Measurements from ENCODE around the gene NKTR. TPM values are rescaled to one million over a fixed set of nuclear protein-coding genes. Genes with fewer than 3 reads are reported as not detected.

The NKTR gene
- total RNA-seq, 1 donor from 2014 or later, result 50.0 TPM

DNA sequence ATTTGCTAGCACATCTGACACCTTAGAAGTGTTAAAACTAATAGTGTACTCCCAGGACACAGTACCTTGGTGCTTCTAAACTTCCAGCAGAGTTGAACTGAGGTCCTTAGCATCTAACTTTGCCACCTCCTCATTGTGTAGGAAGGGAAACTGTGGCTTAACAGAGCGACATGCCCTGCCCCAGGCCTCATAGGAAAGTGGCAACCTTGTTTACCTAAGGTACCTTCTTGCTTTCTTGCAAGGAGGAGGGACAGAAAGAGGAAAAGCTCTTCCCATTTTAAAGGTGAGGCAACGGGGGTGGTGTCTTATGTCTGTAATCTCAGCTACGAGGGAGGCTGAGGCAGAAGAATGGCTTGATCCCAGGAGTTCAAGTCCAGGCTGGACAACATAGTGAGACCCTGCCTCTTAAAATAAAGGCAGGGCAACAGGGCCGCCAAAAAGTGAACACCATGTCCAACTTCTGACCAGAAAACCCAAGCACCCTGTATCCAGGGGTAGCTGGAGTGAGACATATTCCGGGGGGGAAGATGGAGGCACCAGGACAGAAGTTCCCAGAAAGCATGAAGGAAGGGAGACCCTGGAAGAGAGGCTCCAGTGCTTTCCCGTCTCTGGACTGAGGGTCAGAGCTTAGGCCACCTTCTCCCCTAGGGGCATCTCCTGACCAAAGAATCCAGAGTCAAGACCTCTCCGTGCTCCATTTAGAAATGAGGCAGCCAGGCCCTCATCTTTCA, 84.3 kb downstream of the NKTR start:
- TF ChIP-seq, protein P1, sequence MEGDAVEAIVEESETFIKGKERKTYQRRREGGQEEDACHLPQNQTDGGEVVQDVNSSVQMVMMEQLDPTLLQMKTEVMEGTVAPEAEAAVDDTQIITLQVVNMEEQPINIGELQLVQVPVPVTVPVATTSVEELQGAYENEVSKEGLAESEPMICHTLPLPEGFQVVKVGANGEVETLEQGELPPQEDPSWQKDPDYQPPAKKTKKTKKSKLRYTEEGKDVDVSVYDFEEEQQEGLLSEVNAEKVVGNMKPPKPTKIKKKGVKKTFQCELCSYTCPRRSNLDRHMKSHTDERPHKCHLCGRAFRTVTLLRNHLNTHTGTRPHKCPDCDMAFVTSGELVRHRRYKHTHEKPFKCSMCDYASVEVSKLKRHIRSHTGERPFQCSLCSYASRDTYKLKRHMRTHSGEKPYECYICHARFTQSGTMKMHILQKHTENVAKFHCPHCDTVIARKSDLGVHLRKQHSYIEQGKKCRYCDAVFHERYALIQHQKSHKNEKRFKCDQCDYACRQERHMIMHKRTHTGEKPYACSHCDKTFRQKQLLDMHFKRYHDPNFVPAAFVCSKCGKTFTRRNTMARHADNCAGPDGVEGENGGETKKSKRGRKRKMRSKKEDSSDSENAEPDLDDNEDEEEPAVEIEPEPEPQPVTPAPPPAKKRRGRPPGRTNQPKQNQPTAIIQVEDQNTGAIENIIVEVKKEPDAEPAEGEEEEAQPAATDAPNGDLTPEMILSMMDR (IDR thresholded peaks at IDR 0.05), result no peak
- Mint-ChIP-seq H3K27ac (ENCODE audit: unreplicated experiment) (no peak overlapping the region), H3K36me3 (ENCODE audit: low read depth) (no peaks in the 10 kb centered on the region), H3K4me1 (ENCODE audit: low read depth) (peaks cover 18% of the 10 kb centered on the region), H3K4me3 (ENCODE audit: unreplicated experiment) (no peak overlapping the region), H3K27me3 (ENCODE audit: low read depth) (peaks cover 12% of the 10 kb centered on the region), H3K9me3 (ENCODE audit: low read depth) (no peaks in the 10 kb centered on the region)
- DNase-seq (ENCODE audit: low spot score), result peak; percentile 46

DNA sequence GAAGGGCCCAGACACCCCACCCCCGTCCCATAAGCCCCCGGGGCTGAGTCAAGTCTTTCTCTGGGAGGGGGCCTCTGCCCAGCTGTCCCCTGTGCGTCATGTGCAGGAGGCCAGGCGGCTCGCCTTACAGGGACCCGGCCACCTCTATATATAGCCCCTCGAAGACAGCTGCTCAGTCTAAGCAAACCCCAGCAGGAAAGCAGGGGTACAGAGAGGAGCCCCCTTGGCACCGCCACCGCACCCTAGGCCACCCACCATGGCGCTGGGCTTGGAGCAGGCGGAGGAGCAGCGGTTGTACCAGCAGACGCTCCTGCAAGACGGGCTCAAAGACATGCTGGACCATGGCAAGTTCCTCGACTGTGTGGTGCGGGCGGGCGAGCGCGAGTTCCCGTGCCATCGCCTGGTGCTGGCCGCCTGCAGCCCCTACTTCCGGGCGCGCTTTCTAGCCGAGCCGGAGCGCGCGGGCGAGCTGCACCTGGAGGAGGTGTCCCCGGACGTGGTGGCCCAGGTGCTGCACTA, 84.9 kb downstream of the NKTR start, which contains the start of gene KLHL40:
TSS of gene KLHL40 (plus strand) at position 175 of the 519 bp plus-strand sequence. CDS start at position 257, 82 bp downstream.
- Mint-ChIP-seq H3K4me3 (ENCODE audit: unreplicated experiment) (no peak within 1 kb of the TSS), H3K27me3 (ENCODE audit: low read depth) (peaks cover 18% of the 10 kb centered on the region), H3K9me3 (ENCODE audit: low read depth) (no peaks in the 10 kb centered on the region), H3K27ac (ENCODE audit: unreplicated experiment) (peak within 1 kb of the TSS; percentile 41), H3K36me3 (ENCODE audit: low read depth) (no peaks in the 10 kb centered on the region), H3K4me1 (ENCODE audit: low read depth) (peaks cover 18% of the 10 kb centered on the region)
- TF ChIP-seq, protein P1 (IDR thresholded peaks at IDR 0.05), result no peak
- DNase-seq (ENCODE audit: low spot score), result peak; percentile 95

DNA sequence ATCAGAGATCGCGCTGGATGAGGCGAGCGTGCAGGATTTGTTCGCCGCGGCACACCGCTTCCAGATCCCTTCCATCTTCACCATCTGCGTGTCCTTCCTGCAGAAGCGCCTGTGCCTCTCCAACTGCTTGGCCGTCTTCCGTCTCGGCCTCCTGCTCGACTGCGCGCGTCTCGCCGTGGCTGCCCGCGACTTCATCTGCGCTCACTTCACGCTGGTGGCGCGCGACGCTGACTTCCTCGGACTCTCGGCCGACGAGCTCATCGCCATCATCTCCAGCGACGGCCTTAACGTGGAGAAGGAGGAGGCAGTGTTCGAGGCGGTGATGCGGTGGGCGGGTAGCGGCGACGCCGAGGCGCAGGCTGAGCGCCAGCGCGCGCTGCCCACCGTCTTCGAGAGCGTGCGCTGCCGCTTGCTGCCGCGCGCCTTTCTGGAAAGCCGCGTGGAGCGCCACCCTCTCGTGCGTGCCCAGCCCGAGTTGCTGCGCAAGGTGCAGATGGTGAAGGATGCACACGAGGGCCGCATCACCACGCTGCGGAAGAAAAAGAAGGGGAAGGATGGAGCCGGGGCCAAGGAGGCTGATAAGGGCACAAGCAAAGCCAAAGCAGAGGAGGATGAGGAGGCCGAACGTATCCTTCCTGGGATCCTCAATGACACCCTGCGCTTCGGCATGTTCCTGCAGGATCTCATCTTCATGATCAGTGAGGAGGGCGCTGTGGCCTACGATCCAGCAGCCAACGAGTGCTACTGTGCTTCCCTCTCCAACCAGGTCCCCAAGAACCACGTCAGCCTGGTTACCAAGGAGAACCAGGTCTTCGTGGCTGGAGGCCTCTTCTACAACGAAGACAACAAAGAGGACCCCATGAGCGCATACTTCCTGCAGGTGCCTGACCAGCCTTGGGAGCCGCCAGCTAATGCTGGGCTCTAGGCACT, 85.7 kb downstream of the NKTR start:
- peak; percentile 66 for DNase-seq (ENCODE audit: low spot score)
- H3K4me3 Mint-ChIP-seq (ENCODE audit: unreplicated experiment), result no peak overlapping the region

DNA sequence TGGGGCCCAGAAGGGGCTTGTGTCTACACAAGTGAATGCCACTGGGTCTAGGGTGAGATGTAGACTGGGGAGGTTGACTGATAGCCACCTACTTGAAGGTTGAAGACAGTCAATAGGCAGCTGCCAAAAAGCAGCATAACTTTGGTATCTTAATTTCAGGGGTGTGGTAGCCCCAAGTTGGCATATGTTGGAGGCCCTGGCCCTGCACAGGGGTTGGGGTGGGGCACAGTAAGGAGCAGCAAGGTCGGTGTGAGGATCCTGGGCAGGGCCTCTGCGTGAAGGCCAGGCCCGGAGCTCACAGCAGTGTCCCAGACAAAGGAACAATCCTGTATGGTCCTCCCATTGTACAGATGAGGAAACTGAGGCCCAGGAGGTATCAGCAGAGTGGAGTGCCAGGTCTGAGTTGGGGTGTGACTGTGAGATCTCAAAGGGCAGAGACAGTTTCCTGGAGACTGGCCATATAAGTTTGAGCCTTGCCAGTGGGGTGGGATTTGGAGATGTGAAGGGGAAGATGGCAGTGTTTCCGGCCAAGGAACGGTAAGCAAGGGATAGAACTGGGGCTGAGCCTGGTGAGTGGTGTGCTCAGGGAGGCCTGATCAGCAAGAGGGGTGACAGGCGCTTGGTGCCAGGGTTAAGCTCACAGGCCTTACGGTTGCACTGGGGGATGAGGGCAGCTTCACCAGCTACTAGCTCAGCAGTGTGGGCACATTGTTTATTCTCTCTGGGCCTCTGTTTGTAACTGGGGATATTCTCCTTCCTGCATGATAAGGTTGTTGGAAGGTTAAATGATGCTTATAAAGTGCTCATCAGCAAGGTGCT, 86.6 kb downstream of the NKTR start:
- TF ChIP-seq, protein P1 (IDR thresholded peaks at IDR 0.05), result no peak
- H3K27ac Mint-ChIP-seq (ENCODE audit: unreplicated experiment), result no peak overlapping the region

More for the DNA sequence above, 85.7 kb downstream of the NKTR start:
- TF ChIP-seq, protein P1 (IDR thresholded peaks at IDR 0.05), result no peak
- Mint-ChIP-seq H3K27ac (ENCODE audit: unreplicated experiment) (no peak overlapping the region), H3K36me3 (ENCODE audit: low read depth) (no peaks in the 10 kb centered on the region), H3K27me3 (ENCODE audit: low read depth) (peaks cover 24% of the 10 kb centered on the region), H3K9me3 (ENCODE audit: low read depth) (no peaks in the 10 kb centered on the region), H3K4me1 (ENCODE audit: low read depth) (peaks cover 18% of the 10 kb centered on the region)

More for the DNA sequence above, 86.6 kb downstream of the NKTR start:
- DNase-seq (ENCODE audit: low spot score), result peak; percentile 47
- Mint-ChIP-seq H3K4me3 (ENCODE audit: unreplicated experiment) (no peak overlapping the region), H3K9me3 (ENCODE audit: low read depth) (no peaks in the 10 kb centered on the region), H3K4me1 (ENCODE audit: low read depth) (peaks cover 18% of the 10 kb centered on the region), H3K36me3 (ENCODE audit: low read depth) (no peaks in the 10 kb centered on the region), H3K27me3 (ENCODE audit: low read depth) (peaks cover 23% of the 10 kb centered on the region)
